ENCODE data around the gene FZD10. TPM values are rescaled to one million over a fixed set of nuclear protein-coding genes. Genes with fewer than 3 reads are reported as not detected.

FZD10 gene
- total and polyA plus RNA-seq, 2 experiments from 2014 or later, result 0.35 to 1.7 TPM

- Histone ChIP-seq H3K36me3 (replicated peaks; ENCODE audit: insufficient read depth, low read depth) (no peaks in the 10 kb centered on the region), H3K4me2 (no peak overlapping the region), H3K9me3 (ENCODE audit: low read depth) (no peaks in the 10 kb centered on the region), H3K27ac (no peak overlapping the region), H4K20me1 (ENCODE audit: insufficient read depth, poor library complexity, severe bottlenecking) (no peaks in the 10 kb centered on the region), H3K4me3 (no peak overlapping the region), H3K79me2 (no peaks in the 10 kb centered on the region), H3K27me3 (peaks cover 13% of the 10 kb centered on the region), H3K4me1 (ENCODE audit: insufficient read depth) (peaks cover 13% of the 10 kb centered on the region), H2AFZ (no peak overlapping the region), H3K9me2 (replicated peaks; ENCODE audit: insufficient read depth) (no peaks in the 10 kb centered on the region)
- TF ChIP-seq EZH2 (IDR thresholded peaks at IDR 0.05; ENCODE audit: borderline replicate concordance), result no peak
- no peak for DNase-seq (ENCODE audit: low spot score)
- WGBS (ENCODE audit: low lambda C conversion rate, missing lambda C conversion rate), result 91% methylated on average over 20 of the region's 20 CpGs
Observed at GRCh38 chr12:130138478-130138877, 23.8 kb upstream of the FZD10 start.

GRCh38 chr12:130139567-130140421, 22.5 kb upstream of the FZD10 start:
- Histone ChIP-seq H3K9me2 (replicated peaks; ENCODE audit: insufficient read depth) (no peaks in the 10 kb centered on the region), H2AFZ (no peak overlapping the region), H3K27ac (peak overlapping the region; percentile 84), H3K4me2 (peak overlapping the region; percentile 51), H3K27me3 (peaks cover 10% of the 10 kb centered on the region), H3K4me3 (no peak overlapping the region), H3K79me2 (no peaks in the 10 kb centered on the region), H3K9me3 (ENCODE audit: low read depth) (no peaks in the 10 kb centered on the region), H3K4me1 (ENCODE audit: insufficient read depth) (peaks cover 13% of the 10 kb centered on the region), H4K20me1 (ENCODE audit: insufficient read depth, poor library complexity, severe bottlenecking) (no peaks in the 10 kb centered on the region), H3K36me3 (replicated peaks; ENCODE audit: insufficient read depth, low read depth) (no peaks in the 10 kb centered on the region)
- peak; percentile 50 for DNase-seq (ENCODE audit: low spot score)
- no peak for TF ChIP-seq CTCF (IDR thresholded peaks at IDR 0.05; ENCODE audit: poor library complexity)
- TF ChIP-seq EZH2 (IDR thresholded peaks at IDR 0.05; ENCODE audit: borderline replicate concordance), result no peak
- no peak for TF ChIP-seq EZH2phosphoT487 (IDR thresholded peaks at IDR 0.05; ENCODE audit: low read depth, severe bottlenecking, unreplicated experiment)
- 53% methylated on average over 23 of the region's 25 CpGs for WGBS (ENCODE audit: low lambda C conversion rate, missing lambda C conversion rate)

- TF ChIP-seq EZH2phosphoT487 (IDR thresholded peaks at IDR 0.05; ENCODE audit: low read depth, severe bottlenecking, unreplicated experiment) (no peak), EZH2 (IDR thresholded peaks at IDR 0.05; ENCODE audit: borderline replicate concordance) (no peak), CTCF (IDR thresholded peaks at IDR 0.05; ENCODE audit: poor library complexity) (no peak)
- Histone ChIP-seq H2AFZ (no peak overlapping the region), H3K79me2 (no peaks in the 10 kb centered on the region), H3K4me3 (no peak overlapping the region), H3K4me1 (ENCODE audit: insufficient read depth) (peaks cover 13% of the 10 kb centered on the region), H3K27ac (no peak overlapping the region), H3K36me3 (replicated peaks; ENCODE audit: insufficient read depth, low read depth) (no peaks in the 10 kb centered on the region), H4K20me1 (ENCODE audit: insufficient read depth, poor library complexity, severe bottlenecking) (no peaks in the 10 kb centered on the region), H3K9me3 (ENCODE audit: low read depth) (no peaks in the 10 kb centered on the region), H3K4me2 (no peak overlapping the region), H3K9me2 (replicated peaks; ENCODE audit: insufficient read depth) (no peaks in the 10 kb centered on the region), H3K27me3 (peaks cover 10% of the 10 kb centered on the region)
- no peak for DNase-seq (ENCODE audit: low spot score)
- WGBS (ENCODE audit: low lambda C conversion rate, missing lambda C conversion rate), result 91% methylated on average over 11 of the region's 11 CpGs
Observed at GRCh38 chr12:130141105-130141504, 21.2 kb upstream of the FZD10 start.

GRCh38 chr12:130141901-130142683, 20.2 kb upstream of the FZD10 start:
- H3K9me3 ChIP-seq (ENCODE audit: low read depth), result no peaks in the 10 kb centered on the region
- no peak overlapping the region for H3K4me3 ChIP-seq

More at GRCh38 chr12:130141901-130142683, 20.2 kb upstream of the FZD10 start:
- Histone ChIP-seq H4K20me1 (ENCODE audit: insufficient read depth, poor library complexity, severe bottlenecking) (no peaks in the 10 kb centered on the region), H3K27ac (no peak overlapping the region), H2AFZ (no peak overlapping the region), H3K4me1 (ENCODE audit: insufficient read depth) (peaks cover 13% of the 10 kb centered on the region), H3K4me2 (no peak overlapping the region), H3K27me3 (peaks cover 9% of the 10 kb centered on the region), H3K36me3 (replicated peaks; ENCODE audit: insufficient read depth, low read depth) (no peaks in the 10 kb centered on the region), H3K79me2 (no peaks in the 10 kb centered on the region), H3K9me2 (replicated peaks; ENCODE audit: insufficient read depth) (no peaks in the 10 kb centered on the region)
- WGBS (ENCODE audit: low lambda C conversion rate, missing lambda C conversion rate), result 82% methylated on average over 17 of the region's 18 CpGs
- TF ChIP-seq CTCF (IDR thresholded peaks at IDR 0.05; ENCODE audit: poor library complexity) (no peak), EZH2 (IDR thresholded peaks at IDR 0.05; ENCODE audit: borderline replicate concordance) (no peak), EZH2phosphoT487 (IDR thresholded peaks at IDR 0.05; ENCODE audit: low read depth, severe bottlenecking, unreplicated experiment) (no peak)
- DNase-seq (ENCODE audit: low spot score), result no peak
